ENCODE data around the gene MANEA. TPM values are rescaled to one million over a fixed set of nuclear protein-coding genes. Genes with fewer than 3 reads are reported as not detected.

Gene MANEA
- total RNA-seq, 3 donors from 2014 or later (not counting 1 experiment from before 2014, with no cell fraction given), result 4.7 to 10.6 (median 5.7) TPM

DNA sequence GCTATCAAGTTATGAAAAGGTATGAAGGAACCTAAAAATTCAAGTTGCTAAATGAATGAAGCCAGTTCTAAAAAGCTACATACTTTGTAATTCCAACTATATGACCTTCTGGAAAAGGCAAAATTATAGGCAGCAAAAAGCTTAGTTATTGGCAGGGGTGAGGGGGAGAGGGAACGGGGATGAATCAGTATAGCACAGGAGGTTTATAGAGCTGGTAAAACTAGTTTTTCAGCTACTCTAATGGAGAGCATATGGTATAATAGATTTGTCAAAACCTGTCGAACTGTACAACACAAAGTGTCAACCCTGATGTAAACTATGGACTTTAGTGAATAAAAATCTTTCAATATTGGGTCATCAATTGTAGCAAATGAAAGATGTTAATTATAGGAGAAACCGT is 18.7 kb downstream of the MANEA start:
- Histone ChIP-seq H3K4me1 (ENCODE audit: control insufficient read depth, insufficient read depth, low read length) (no peaks in the 10 kb centered on the region), H3K4me3 (ENCODE audit: low read length) (no peak overlapping the region), H3K36me3 (ENCODE audit: control insufficient read depth, insufficient read depth, low read length) (no peaks in the 10 kb centered on the region), H3K27me3 (ENCODE audit: control insufficient read depth, insufficient read depth, low read length) (no peaks in the 10 kb centered on the region), H3K9me3 (ENCODE audit: control insufficient read depth, insufficient read depth, low read length) (no peaks in the 10 kb centered on the region), H3K27ac (ENCODE audit: low read length) (no peak overlapping the region)
- DNase-seq (no peak), ATAC-seq (no peak)
- Mint-ChIP-seq H3K27ac (no peak overlapping the region), H3K36me3 (no peaks in the 10 kb centered on the region), H3K4me1 (peaks cover 7 to 13% of the 10 kb centered on the region in 2 donors), H3K9me3 (no peaks in the 10 kb centered on the region), H3K4me3 (no peak overlapping the region), H3K27me3 (ENCODE audit: low read depth in 2 of 2) (no peaks in the 10 kb centered on the region)
- TF ChIP-seq, protein P1, sequence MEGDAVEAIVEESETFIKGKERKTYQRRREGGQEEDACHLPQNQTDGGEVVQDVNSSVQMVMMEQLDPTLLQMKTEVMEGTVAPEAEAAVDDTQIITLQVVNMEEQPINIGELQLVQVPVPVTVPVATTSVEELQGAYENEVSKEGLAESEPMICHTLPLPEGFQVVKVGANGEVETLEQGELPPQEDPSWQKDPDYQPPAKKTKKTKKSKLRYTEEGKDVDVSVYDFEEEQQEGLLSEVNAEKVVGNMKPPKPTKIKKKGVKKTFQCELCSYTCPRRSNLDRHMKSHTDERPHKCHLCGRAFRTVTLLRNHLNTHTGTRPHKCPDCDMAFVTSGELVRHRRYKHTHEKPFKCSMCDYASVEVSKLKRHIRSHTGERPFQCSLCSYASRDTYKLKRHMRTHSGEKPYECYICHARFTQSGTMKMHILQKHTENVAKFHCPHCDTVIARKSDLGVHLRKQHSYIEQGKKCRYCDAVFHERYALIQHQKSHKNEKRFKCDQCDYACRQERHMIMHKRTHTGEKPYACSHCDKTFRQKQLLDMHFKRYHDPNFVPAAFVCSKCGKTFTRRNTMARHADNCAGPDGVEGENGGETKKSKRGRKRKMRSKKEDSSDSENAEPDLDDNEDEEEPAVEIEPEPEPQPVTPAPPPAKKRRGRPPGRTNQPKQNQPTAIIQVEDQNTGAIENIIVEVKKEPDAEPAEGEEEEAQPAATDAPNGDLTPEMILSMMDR (IDR thresholded peaks at IDR 0.05), result no peak
- WGBS (ENCODE audit: insufficient coverage), result 96% methylated on average over 2 of the region's 3 CpGs
- intact Hi-C loops (cut with micrococcal nuclease), result no loop called here

DNA sequence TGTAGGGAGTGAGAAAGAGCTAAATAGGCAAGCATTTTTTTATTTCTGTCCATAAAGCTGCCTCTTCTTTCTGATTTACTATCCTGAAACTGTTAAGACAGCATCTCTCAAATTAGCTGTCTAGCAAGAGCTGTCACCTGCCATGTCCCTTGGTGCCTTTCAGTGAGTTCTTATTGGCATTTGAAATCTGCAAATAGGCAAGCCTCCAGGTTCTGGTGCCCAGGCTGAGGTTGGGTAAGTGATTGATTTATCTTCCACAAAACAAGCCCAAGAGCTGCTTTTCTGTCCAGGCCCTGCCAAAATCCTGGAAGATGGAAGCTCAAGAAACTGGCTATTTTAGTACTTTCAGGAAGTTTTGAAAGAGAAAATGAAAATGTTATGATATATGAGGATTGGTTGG is 22.4 kb downstream of the MANEA start:
- Histone ChIP-seq H3K4me1 (ENCODE audit: control insufficient read depth, insufficient read depth, low read length) (no peaks in the 10 kb centered on the region), H3K9me3 (ENCODE audit: control insufficient read depth, insufficient read depth, low read length) (no peaks in the 10 kb centered on the region), H3K27ac (ENCODE audit: low read length) (no peak overlapping the region), H3K27me3 (ENCODE audit: control insufficient read depth, insufficient read depth, low read length) (no peaks in the 10 kb centered on the region), H3K36me3 (ENCODE audit: control insufficient read depth, insufficient read depth, low read length) (no peaks in the 10 kb centered on the region), H3K4me3 (ENCODE audit: low read length) (no peak overlapping the region)
- no peaks in the 10 kb centered on the region for H3K4me1 Mint-ChIP-seq
- intact Hi-C loops (cut with micrococcal nuclease), result no loop called here
- ATAC-seq (no peak), DNase-seq (no peak)
- H3K36me3 Mint-ChIP-seq, result no peaks in the 10 kb centered on the region
- no peaks in the 10 kb centered on the region for H3K27me3 Mint-ChIP-seq (ENCODE audit: low read depth in 2 of 2)
- H3K4me3 Mint-ChIP-seq, result no peak overlapping the region
- H3K9me3 Mint-ChIP-seq, result no peaks in the 10 kb centered on the region
- TF ChIP-seq, protein P1 (IDR thresholded peaks at IDR 0.05), result no peak
- peak overlapping the region; percentile 6 to 10 for H3K27ac Mint-ChIP-seq

DNA sequence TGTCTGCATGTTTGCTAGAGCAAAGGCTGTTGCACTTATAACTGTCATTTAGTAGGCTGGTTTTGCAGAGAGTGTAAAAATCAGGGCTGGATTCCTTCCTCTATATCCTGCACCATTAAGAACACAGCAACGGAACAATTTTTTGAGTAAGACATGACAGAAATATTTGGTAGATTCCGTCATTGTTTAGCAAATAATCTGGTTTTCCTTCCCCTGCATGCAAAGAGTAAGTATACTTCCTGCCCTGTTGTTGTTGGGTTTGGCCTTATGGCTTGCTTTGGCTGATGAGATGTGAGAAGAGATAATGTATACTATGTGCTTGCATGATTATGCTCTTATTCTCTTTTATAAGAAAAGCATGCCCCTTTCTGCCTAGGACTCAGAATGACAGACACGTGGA is 23.8 kb downstream of the MANEA start:
- Mint-ChIP-seq H3K4me1 (no peaks in the 10 kb centered on the region), H3K9me3 (no peaks in the 10 kb centered on the region), H3K36me3 (no peaks in the 10 kb centered on the region), H3K27ac (no peak overlapping the region), H3K27me3 (ENCODE audit: low read depth in 2 of 2) (no peaks in the 10 kb centered on the region), H3K4me3 (no peak overlapping the region)
- no peaks in the 10 kb centered on the region for H3K27me3 ChIP-seq (ENCODE audit: control insufficient read depth, insufficient read depth, low read length)
- TF ChIP-seq, protein P1 (IDR thresholded peaks at IDR 0.05), result no peak
- 91% methylated on average over 3 of the region's 3 CpGs for WGBS (ENCODE audit: insufficient coverage)
- no peaks in the 10 kb centered on the region for H3K9me3 ChIP-seq (ENCODE audit: control insufficient read depth, insufficient read depth, low read length)
- H3K27ac ChIP-seq (ENCODE audit: low read length), result no peak overlapping the region
- no peak overlapping the region for H3K4me3 ChIP-seq (ENCODE audit: low read length)
- no peaks in the 10 kb centered on the region for H3K36me3 ChIP-seq (ENCODE audit: control insufficient read depth, insufficient read depth, low read length)
- intact Hi-C loops (cut with micrococcal nuclease), result no loop called here
- no peaks in the 10 kb centered on the region for H3K4me1 ChIP-seq (ENCODE audit: control insufficient read depth, insufficient read depth, low read length)
- ATAC-seq (no peak), DNase-seq (no peak)

DNA sequence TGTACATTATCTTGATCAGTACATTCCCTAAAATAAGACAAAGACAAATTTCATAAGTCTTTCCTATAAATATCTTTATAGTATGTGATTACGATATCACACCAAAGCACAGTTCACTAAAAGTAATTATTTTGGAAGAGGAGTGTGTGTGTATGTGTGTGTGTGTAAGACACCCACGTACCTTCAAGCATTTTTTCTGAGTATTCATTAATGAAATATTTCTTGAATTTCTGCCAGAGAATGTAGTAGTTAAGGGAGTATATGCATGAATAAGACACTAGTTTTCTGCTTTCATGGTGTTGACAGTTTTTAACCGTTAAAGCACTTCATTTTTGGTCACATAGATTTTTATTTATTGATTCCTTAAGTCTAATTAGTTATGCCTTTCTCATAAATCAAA is 36.8 kb downstream of the MANEA start:
- Histone ChIP-seq H3K36me3 (ENCODE audit: control insufficient read depth, insufficient read depth, low read length) (no peaks in the 10 kb centered on the region), H3K27ac (ENCODE audit: low read length) (no peak overlapping the region), H3K9me3 (ENCODE audit: control insufficient read depth, insufficient read depth, low read length) (no peaks in the 10 kb centered on the region), H3K4me1 (ENCODE audit: control insufficient read depth, insufficient read depth, low read length) (no peaks in the 10 kb centered on the region), H3K27me3 (ENCODE audit: control insufficient read depth, insufficient read depth, low read length) (no peaks in the 10 kb centered on the region), H3K4me3 (ENCODE audit: low read length) (no peak overlapping the region)
- Mint-ChIP-seq H3K4me3 (no peak overlapping the region), H3K36me3 (no peaks in the 10 kb centered on the region), H3K4me1 (no peaks in the 10 kb centered on the region), H3K27ac (no peak overlapping the region), H3K9me3 (no peaks in the 10 kb centered on the region), H3K27me3 (ENCODE audit: low read depth in 2 of 2) (peaks cover 0 to 8% of the 10 kb centered on the region in 2 donors)
- TF ChIP-seq, protein P1 (IDR thresholded peaks at IDR 0.05), result no peak
- 100% methylated on average over 1 of the region's 3 CpGs for WGBS (ENCODE audit: insufficient coverage)
- intact Hi-C loops (cut with micrococcal nuclease), result no loop called here
- no peak for ATAC-seq
- DNase-seq, result no peak

Measured in natural killer cell (primary cell).